Glomerular visceral epithelial cell (primary cell): ENCODE results near the gene SOX8.
"Not testable (repeated sequence)": the region's sequence is repeated elsewhere in the genome, so short reads cannot be mapped to it uniquely, and the experiment has no call there.

Experiments used
- DNase-seq: peaks from one replicate; pipeline ENCODE4 v3.0.0-alpha.2; 2016; ENCODE audit errors: extremely low spot score

Gene SOX8

DNA sequence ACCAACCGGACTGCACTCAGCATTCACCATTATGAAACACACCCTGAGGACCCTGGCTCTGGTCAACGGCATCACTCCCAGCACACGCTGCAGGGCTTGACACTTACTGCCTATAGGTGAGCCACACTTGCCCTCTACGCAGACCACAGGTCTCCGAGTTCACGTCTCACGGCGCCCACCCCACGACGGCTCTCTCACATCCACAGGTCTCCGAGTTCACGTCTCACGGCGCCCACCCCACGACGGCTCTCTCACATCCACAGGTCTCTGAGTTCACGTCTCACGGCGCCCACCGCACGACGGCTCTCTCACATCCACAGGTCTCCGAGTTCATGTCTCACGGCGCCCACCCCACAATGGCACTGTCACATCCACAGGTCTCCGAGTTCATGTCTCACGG is 25.8 kb upstream of the SOX8 start:
- not testable (repeated sequence) for DNase-seq

DNA sequence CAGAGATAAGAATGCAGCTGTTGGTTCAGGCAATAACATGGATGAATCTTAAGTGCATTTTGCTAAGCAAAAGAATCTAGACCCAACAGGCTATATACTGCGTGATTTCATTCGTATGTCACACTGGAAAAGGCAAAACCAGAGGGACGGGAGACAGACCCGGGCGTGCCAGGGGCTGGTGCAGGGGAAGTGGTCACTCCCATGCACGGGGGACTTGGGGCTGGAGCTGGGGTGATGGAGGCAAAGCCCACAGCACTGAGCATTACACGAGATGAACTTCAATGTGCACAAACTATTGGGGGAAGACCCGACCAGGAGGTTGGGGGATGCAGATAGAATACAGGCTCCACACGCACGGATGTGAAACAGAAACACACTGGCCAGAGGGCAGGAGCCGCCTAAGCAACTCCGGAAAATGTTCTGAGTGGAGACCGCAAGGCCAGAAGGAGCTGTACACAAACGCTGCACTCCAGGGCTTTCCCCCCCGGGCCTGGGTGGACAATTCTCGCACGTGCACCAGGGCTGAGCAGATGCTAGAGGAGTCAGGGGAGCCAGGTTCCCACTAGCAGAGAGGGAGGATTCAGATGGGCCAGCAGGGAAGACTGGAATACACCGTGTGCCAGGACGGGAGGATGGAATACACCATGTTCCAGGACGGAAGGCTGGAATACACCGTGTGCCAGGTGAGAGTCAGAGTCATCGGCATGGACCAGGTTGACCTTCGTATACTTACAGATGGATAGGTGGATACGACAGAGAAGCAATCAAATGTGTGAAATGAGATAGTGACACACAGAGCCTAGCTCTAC is 22.1 kb upstream of the SOX8 start:
- no peak for DNase-seq

DNA sequence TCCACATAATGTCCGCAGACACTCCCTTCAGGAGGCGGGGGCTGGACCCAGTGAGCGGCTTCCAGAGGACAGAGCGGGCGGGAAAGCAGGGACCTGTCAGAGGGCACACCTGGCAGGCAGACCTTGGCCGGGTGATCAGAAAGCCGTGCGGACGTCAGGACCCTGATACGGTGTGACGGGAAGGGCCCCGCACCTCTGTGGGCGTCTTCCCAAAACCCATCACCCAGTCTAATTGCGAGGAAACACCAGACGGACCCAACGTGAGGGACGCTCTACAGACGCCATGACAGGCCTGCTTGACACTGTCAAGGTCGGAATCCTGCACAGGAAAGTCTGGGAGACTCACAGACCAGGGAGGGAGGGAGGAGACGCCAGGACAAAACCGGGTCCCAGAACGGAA is 19.2 kb upstream of the SOX8 start:
- DNase-seq = no peak

DNA sequence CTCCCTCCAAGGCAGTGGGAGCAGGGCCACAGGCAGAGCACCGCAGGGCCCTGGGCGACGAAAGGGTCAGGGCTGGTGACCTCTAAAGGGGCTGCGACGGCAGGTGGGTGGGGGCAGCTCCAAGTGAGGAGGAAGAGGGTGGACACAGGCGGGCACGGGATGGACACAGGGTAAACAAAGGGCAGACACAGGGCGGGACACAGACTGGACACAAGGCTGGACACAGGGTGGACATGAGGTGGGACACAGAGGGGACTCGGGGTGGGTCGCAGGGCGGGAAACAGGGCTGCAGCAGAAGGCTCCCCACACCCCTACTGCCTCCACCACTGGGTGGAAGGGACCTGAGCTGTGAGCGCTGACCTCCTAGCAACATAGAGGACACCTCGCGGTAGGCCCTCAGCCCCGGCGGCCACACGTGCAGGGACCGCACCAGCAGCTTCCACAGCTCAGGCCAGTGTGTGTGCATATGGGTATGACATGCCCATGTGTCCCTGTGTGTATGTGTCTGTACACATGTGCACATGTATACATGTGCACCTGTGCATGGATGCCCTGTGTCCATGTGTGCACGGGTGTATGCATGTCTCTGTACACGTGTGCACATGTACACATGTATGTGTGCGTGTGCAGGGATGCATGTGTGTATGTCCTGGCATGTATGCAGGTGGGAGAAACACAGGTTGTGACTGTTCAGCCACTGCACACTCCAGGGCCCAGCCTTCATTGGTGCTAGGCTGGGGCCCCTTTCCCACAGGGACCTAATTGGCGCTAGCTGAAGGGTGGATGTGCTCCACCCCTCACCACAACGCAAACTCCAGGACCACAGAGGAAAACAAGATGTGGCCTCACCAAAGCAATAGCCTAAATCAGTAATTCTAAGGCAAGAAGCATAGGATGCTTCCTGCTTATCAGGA is 18.4 kb upstream of the SOX8 start:
- DNase-seq = no peak

DNA sequence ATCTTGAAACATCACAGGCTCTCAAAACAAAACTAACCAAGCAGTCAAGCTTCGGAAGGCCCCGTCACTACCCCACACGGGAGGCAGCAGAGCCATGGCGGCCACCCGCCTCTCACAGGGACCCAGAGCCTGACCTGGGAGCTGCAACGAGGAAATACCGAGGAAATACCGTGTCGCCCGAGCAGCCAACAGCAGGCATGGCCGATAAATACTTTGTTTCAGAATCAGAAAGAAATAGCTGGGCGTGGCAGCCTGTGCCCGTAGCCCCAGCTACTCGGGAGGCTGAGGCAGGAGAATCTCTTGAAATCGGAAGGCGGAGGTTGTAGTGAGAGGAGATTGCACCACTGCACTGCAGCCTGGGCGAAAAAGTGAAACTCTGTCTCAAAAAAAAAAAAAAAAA is 17.7 kb upstream of the SOX8 start:
- DNase-seq = no peak

DNA sequence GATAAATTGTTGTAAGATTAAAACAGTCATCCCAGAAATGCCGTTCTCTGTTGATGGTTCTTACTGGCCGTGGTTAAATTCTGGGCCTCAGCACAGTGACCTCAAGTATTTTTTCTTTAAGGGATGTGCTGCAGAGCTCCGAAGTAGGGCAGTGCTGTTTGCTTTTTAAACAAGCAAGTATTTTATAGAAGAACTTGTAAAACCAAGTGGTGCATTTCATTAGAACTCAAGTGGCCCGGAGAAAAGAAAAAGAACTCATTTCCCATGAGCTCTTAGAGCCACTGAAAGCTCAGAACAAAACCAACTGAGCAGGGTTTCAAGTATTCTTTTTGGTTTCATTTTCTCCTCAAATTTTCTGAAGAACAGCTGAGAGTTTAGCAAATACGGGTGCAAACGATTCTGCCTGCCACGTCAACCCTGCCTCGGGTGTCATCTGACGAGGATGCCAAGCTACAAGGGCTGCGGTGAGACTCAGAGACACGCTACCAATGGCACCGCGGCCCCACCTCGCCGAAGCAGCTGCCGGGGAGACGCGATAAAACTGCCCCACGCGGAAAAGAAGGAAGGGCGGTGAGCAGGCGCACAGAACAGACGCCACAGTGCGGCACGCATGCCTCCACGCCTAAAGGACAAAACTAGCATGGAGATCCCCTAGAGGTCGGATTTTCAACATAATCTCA is 17.1 kb upstream of the SOX8 start:
- no peak for DNase-seq

DNA sequence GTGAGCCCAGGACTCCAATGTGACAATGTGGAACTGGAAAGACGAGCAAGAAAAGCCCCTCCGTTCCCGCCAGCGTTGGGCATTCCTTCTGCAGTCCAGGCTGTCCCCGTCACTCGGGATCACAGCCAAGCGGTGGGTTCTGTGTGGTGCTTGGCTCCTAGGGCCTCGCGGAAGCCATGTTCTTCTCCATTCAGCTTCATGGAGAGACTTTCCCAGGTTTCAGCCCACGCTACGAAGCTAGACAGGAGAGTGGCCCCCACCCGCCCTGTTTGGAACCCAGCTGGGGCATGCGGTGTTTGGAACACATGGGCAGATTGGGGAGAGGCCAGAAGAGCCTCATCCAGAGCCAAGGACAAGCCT is 16.6 kb upstream of the SOX8 start:
- DNase-seq = no peak

DNA sequence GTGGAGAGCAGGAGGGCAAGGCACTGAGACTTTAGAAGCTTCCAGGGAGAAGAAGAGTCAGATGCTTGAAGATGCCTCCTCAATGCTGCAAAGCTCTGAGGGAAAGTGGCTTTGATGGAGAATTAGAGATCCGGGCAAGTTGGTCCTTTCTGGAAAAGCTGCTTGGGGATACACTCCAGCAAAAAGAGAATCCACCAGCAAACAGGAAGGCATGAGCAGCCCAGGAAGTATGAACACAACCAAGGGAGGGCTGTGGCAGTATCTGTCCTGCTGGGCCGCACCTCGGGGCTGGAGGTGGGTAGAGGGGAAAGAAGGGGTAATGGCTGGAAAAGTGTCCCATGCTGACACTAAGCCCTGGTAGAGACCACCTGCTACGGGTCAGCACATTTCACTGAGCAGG is 16.1 kb upstream of the SOX8 start:
- DNase-seq = no peak

DNA sequence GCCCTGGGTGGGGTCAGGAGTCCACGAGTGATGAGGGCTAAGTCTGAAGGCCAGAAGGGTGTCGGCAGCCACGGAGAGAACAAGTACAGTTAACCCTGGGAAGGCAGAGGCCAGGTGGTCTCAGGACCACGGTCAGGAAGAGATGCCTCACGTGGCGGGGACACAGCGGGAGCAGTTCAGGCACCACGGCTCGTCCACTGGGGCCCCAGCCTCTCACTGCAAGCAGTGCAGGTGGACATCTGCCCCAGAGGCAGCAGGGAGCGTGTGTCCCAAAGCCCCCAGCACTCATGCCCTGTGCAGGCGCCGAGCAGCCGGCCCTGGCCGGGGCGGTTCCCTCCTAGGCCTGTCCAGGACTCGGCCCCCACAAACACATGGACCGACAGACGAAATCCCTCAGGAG is 15.5 kb upstream of the SOX8 start:
- DNase-seq = no peak

DNA sequence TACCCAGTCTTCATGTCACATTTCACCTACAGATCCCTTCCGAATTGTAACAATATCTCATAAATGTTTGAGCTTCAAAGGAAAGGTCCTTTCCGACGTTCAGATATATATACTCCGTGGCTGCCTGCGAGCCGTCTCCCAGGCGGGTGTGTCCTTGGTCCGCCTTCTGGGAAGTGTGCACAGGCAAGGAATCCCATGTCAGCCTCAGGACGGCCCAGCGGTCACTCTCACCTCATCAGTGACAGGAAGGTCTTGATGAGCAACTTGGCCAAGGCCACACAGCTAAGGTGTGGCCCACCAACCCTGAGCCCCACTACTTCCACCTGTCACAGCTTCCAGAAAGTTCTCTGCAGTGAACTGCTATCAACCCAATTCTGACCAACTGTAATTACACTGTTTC is 15.1 kb upstream of the SOX8 start:
- DNase-seq = no peak

DNA sequence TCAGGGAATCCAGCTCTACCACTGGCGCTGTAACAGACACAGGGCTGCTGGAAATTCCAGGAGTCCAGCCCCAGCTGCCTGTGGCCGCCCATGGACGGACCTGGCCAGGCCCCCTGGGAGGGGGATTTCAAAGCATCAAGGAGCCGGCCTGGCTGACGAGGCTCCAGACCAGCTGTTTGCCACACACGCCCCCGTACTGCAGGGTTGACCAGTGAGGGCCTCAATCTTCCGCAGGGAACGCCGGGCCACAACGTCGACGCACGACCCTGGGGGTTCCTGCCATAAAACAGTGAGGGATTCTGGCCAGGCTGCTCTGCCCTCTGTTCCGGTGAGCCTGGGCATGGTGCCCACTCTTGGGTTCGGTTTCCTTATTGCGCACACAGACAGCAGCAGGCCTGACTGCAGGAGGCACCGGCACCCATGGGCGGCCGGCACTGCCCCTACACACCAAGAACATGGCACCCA is 14.5 kb upstream of the SOX8 start:
- DNase-seq = no peak

DNA sequence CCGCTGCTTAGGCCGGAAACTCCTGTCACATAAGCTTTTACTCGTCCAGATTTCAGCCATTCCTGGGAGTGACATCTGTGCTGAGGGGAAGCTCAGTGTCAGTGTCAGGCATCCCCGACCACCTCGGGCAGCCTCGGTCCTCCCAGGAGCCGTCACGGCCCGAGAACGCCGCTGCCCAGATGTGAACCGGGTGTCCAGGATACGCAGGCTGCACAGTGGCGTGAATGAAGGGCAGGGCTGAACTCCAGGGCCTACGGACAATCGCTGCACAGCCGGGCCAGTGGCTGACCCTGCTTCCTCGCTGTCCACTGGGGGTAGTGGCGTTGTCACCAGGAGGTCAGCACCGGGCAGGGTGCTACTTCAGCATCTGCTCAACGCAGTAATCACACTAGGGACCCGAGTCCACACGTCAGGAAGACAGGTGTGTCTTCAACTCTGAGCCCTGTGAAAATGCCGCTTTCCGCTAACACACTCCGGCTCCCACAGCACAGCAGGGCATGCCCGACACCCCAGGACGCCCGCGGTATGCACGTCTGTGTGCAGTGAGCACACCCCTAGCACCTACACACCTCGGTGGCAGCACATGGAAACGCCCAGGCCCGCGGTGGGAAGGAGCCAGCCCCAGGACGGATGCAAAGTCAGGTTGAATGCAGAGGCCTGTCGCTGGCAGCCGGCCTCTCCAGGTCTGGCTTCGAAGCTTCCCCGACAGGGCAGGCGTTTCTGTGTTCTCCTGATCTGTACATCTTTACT is 13.8 kb upstream of the SOX8 start:
- no peak for DNase-seq

DNA sequence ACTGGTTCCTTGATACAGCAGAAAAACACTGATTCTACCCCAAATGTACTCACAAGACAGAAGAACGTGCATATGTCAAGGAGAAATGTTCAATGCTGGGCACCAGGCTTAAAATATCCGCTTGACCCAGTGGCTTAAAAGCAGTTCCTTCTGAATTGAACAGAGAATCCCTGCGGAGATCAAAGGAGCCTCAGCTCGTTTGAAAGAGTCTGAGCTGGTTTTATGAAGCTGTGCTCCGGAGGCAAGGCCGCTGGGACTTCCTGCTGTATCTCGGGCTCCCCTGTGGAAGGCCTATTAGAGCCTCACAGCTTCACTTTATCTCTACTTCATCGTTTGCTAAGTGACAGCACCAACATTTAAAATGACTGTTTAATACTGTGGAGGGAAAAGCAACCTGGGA is 12.9 kb upstream of the SOX8 start:
- no peak for DNase-seq

DNA sequence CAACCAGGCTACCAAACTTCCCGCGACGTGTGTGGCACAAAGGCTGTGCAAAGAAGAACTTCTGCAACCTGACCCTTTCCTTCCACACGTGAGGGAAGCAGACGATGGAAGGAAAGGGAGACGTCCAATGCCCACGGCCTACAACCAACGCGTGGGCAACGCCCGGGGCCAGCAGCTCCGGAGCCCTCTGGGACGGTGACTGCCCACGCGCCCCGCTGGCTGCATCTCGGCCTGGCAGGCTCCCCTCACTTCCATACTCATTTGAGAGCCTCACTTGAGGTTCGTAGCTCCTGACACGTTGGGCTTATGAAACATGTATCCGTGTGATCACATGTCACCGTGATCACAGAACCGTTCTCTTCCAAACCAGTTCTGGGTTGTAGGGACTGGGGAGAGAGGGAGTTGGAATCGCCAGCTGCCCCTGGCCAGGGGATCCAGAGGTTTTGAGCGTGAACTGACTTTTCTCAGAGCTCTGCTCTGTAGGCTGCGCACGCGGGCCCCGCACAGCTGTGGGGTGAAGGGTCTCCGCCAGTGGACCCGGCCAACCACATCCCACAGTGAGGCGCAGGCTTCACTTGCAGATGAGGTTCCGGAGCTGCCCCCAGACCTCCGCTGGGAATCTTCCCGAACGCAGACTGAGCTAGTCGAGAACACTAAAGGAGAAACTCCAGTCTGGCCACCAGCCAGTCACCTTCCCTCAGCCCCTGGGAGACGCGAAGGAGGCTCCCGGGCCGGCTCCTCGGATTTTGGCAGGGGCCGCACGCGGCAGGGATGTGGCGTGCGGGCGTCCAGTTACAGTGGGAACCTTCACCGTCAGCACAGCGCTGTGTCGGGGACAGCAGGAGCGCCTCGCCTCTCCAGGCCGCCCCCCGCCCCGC is 11.8 kb upstream of the SOX8 start:
- peak; percentile 6 for DNase-seq

DNA sequence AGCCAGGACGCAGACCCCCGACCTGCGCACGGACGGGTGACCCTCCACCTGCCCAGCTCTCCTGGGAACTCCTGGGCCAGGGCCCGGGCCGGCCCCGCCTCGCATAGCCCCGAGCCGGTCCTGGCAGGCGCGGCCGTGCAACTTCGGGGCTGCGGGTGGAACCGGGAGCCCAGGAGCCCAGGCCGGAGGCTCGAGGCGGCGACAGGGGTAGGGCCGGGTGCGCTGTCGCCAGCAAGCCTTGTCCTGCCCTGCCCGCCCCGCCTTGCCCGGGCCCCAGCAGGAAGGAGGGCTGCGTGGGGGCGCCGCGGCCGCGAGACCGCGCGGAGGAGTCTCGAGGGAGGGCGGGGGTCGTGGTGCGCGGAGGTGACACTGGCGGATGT is 11.2 kb upstream of the SOX8 start:
- no peak for DNase-seq

DNA sequence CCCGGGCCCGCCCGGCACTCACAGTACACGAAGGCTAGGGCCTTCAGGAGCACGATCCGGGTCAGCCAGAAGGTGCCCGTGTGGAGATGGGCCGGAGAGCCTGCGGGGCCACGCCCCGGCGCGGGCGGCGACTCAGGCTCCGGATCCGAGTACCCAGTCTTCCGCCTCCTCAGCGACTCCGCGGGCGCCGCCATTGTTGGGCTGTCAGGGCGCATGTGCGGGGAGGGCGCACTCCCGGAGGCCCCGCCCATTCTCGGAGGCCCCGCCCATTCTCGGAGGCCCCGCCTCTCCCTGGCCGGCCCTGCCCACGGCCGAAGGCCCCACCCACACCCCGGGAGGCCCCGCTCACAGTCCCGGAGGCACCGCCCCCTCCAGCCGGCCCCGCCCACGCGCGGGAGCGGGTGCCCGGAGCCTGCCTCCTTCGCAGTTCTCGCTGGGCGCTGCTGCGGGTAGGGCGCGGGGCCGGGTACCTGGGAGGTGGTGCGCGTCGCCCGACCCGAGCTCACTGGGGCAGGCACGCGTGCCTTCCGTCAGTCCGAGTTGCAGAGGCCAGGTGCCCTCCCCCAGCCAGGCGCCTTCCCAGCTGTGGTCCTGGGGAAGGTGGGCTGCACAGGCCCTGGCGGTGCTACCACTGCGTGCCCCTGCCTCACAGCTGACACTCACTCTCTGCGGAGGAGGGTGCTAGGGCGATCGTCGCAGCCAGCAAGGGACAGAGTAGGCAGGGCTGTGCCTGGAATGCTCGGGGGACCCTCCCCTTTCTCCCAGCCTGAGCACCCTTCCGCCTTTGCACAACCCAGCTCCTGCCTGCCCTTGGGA is 10.6 kb upstream of the SOX8 start, which contains the start of gene LMF1:
Gene LMF1, minus strand, starts transcription at position 219 of the 816 bp plus-strand sequence. Its CDS starts 4 bp downstream, at position 215.
- peak; percentile 91 for DNase-seq

DNA sequence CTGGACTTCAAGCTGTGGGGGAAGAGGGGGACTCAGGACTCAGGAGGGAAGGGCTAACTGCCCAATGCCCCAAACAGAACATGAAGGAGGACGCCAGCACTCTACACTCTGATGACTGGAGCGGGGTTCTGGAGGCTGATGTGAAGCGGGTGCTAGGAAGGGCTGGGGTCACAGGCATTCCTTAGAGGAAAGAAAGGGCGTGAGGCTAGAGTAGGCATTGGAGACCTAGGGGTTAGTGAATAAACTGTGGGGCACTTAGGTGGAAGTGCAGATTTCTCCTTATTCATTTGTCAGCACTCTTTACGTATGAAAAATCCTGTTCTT is 10.0 kb upstream of the SOX8 start:
- no peak for DNase-seq

DNA sequence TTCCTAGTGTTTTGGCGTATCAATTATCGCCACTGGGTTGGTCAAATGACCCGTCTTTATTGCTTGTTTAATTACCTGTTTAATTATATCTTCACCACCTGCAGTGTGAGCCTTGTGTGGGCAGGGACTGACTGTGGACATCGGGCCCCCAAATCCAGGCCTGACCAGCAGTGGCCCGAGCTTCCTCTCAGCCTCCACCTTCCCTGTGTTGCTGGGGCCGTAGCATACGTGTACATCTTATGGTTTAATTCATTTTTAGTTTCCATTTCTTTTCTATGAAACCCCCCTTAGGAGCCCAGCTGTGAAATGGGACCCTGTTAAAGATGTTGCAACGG is 9.6 kb upstream of the SOX8 start:
- no peak for DNase-seq

DNA sequence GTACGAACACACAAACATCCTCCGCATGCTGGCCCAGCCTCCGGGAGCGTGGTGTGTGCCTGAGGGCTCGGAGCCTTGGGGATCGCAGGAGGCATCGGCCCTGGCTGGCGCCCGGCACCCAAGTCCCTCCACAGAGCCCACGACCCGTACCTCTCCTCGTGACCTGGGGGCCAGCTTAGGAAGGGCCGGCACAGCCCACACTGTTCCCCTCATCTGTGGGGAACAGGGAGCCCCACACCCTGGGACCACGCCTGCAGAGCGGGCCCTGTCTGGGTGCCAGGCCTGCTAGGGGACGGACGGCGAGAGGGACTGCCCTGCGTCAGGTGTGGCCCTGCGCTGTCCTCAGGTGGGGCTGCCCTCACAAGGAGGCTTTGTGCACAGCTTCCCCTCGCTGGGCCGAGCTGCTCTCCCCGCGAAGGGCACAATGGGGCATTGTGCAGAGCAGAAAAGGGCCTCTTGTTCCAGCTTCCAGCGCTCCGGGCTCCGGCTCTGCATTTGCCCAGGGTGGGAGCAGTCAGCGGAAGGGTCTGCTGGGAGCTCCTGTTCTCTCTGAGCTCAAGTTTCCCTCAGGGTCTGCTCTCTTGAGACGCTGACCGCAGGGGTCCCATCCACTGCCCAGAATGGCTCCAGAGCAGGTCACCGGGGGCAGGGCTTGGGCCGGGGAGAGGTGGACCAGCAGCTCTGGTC is 9.1 kb upstream of the SOX8 start:
- no peak for DNase-seq

DNA sequence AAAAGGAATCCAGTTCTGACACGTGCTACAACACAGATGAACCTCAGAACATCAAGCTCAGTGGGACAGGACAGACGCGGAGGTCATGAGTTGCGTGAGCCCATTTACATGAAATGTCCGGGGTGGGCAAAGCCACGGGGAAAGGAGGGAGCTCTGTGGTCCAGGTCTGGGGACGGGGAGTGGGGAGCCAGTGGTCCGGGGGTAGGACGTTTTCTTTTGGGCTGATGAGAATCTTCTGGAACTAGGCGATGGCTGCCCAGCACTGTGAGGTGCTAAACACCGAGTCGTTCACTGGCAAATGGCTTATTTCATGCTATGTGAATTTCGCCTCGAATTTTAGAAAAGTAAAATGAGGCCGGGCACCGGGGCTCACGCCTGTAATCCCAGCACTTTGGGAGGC is 8.2 kb upstream of the SOX8 start:
- DNase-seq = no peak
